G401 (cell line): ENCODE data around the gene EEPD1. TPM values are rescaled to one million over a fixed set of nuclear protein-coding genes. Genes with fewer than 3 reads are reported as not detected.
A peak's percentile ranks its signal among the peaks of the same experiment; 100 is the strongest.

Experiments
- DNase-seq: peaks from one replicate; pipeline ENCODE4 v3.0.0-alpha.2; 2015; ENCODE audit warnings: low spot score
- in situ Hi-C: cut with HindIII; loops from 2 replicates; pipeline ENCODE4 v1.10.0; 2016; ENCODE audit warnings: low sequenced_read_pairs, mixed read lengths
- total RNA-seq: library from RNA; depleted of rRNA; stranded (reverse); fragments of >200 nt; shearing (Covaris generic); gene quantifications from 2 replicates; pipeline ENCODE4 v1.2.3, GENCODE V29; 2014

Gene EEPD1
- total RNA-seq, 1 experiment from 2014 or later = 15.5 TPM

- DNase-seq = peak; percentile 54
Measured at GRCh38 chr7:36303202-36304098, 150.4 kb downstream of the EEPD1 start.

DNA sequence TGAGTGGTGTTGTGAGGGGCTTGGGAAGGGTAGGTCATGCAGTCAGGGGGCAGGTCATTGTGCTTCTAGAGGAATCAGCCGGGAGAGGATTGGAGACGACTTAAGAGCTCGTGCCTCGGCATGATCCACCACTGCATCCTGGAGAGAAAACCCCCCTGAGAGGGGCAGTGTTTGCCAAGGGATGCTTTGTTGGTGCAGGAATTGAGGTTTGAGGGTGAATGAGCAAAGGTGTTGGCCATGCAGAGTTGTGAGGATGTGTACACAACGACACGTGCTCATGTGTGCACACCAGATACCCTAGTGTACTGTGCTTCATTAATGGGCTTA lies 151.0 kb downstream of the EEPD1 start:
- in situ Hi-C loops = loop anchor here (25.0 kb wide), 1 partner anchor 317 kb away; no protein-coding TSS in a partner anchor
- no peak for DNase-seq

More at GRCh38 chr7:36303202-36304098, 150.4 kb downstream of the EEPD1 start:
- in situ Hi-C loops = loop anchor here (25.0 kb wide), 1 partner anchor 316 kb away; no protein-coding TSS in a partner anchor

DNA sequence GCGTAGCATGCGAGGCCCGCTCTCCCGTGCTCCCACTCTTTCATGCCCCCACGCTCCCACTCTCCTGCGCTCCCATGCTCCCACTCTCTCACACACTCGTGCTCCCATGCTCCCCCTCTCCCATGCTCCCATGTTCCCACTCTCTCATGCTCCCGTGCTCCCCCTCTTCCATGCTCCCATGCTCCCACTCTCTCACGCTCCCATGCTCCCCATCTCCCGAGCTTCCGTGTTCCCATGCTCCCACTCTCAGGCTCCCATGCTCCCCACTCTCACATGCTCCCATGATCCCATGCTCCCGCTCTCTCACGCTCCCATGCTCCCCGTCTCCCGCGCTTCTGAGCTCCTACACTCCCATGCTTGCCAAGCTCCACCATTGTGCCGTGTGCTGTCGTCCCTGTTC lies 152.2 kb downstream of the EEPD1 start:
- in situ Hi-C loops = loop anchor here (25.0 kb wide), 1 partner anchor 318 kb away; no protein-coding TSS in a partner anchor
- no peak for DNase-seq

GRCh38 chr7:36305648-36306047 lies 152.6 kb downstream of the EEPD1 start:
- DNase-seq = no peak
- in situ Hi-C loops = loop anchor here (25.0 kb wide), 1 partner anchor 318 kb away; no protein-coding TSS in a partner anchor

GRCh38 chr7:36306222-36306621 lies 153.2 kb downstream of the EEPD1 start:
- no peak for DNase-seq
- in situ Hi-C loops = loop anchor here (25.0 kb wide), 1 partner anchor 319 kb away; no protein-coding TSS in a partner anchor

DNA sequence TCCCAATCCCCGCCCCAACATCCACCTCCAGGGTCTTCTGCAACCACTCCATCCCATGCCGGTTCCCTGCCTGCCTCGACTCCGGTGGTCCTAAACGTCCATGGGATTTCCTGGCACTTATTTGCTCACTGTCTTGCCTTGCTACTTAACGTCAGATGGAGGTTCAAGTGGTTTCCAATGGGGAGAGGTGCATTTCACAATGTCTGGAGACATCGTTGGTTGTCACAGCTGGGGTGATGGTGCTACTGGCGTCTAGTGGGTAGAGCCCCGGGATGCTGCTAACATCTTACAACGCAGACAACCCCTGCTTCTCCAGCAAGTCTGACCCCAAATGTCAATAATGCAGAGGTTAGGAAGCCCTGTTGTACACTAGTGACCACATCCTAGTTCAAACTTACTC lies 153.7 kb downstream of the EEPD1 start:
- in situ Hi-C loops = loop anchor here (25.0 kb wide), 1 partner anchor 319 kb away; no protein-coding TSS in a partner anchor
- no peak for DNase-seq

GRCh38 chr7:36308031-36308430 lies 155.0 kb downstream of the EEPD1 start:
- no peak for DNase-seq
- in situ Hi-C loops = loop anchor here (25.0 kb wide), 1 partner anchor 321 kb away; no protein-coding TSS in a partner anchor

- no peak for DNase-seq
- in situ Hi-C loops = loop anchor here (25.0 kb wide), 1 partner anchor 322 kb away; no protein-coding TSS in a partner anchor
Measured at GRCh38 chr7:36309301-36309700, 156.2 kb downstream of the EEPD1 start.

- in situ Hi-C loops = loop anchor here (25.0 kb wide), 1 partner anchor 322 kb away; no protein-coding TSS in a partner anchor
- DNase-seq = no peak
Measured at GRCh38 chr7:36309716-36310115, 156.7 kb downstream of the EEPD1 start.

DNA sequence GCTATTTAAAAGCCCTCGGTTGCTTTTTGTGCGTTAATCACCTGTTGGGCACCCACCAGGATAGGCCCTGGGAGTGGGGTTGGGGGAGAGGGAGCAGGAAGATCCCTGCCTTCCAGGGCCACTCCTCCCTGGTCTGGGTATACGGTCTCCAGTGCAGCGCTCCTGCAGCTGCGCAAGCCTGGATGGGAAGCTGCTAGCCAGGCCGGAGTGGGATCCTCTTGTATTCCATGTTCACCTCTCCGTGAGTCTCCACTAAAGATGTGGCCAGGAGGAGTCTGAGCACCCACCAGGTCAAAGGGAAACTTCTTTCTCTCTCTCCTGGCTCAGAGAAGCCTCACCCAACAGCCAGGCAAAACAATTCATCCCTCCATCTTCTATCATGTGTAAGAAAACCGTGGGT lies 157.8 kb downstream of the EEPD1 start:
- in situ Hi-C loops = loop anchor here (25.0 kb wide), 1 partner anchor 324 kb away; no protein-coding TSS in a partner anchor
- no peak for DNase-seq

DNA sequence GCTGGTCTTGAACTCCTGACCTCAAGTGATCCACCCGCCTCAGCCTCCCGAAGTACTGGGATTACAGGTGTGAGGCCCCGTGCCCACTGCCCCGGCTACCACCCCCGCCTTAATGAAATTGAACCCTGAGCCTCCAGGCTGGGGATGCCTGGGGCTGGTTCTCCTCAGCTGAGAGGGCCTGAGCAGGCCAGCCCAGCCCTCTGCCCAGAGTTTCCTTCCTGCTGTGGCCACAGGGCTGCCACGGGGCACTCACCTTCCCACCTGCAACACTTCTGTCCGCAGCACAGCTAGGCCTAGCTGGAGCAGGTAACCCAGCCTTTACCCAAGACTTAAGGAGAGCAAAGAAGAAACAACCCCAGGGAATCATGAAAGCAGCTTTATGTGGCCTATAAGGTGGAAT lies 158.5 kb downstream of the EEPD1 start:
- in situ Hi-C loops = loop anchor here (25.0 kb wide), 1 partner anchor 324 kb away; no protein-coding TSS in a partner anchor
- no peak for DNase-seq

DNA sequence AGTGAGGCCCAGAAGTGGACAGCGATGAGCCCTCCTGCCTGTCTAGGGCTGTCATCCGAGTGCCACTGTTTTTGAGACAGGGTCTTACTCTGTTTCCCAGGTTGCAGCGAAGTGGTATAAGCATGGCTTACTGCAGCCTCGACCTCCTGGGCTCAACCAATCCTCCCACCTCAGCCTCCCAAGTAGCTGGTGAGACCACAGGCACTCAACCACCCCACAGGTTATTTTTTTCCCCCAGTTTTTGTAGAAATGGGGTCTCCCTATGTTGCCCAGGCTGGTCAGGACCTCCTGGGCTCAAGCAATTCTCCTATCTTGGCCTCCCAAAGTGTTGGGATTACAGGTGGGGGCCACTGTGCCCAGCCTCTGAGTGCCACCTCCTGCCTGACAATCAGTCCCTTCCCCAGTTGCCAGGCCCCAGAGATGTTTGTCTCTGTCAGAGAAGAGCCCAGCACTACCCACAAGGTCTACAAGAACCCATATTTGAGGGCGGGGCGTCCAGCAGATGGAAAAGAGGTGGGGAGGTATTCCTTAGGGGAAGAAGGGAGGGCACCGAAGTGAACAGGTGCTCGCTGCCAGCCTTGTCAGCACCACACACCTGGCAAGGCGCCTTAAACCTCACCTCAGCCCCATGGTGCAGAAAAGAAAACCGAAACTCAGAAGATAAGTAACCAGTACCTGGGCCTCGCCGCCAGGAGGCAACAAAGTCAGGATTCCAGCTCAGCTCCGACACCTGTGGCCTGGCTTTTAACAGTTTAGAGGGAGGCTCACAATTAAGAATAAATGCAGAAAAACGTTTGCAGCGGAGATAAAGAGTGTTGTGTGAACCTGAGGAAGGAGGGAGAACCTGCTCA lies 159.2 kb downstream of the EEPD1 start:
- in situ Hi-C loops = loop anchor here (25.0 kb wide), 1 partner anchor 325 kb away; no protein-coding TSS in a partner anchor

GRCh38 chr7:36312915-36313334 lies 159.9 kb downstream of the EEPD1 start:
- in situ Hi-C loops = loop anchor here (25.0 kb wide), 1 partner anchor 326 kb away; no protein-coding TSS in a partner anchor

More for the DNA sequence above, 159.2 kb downstream of the EEPD1 start:
- no peak for DNase-seq

GRCh38 chr7:36313607-36314006 lies 160.6 kb downstream of the EEPD1 start:
- in situ Hi-C loops = loop anchor here (25.0 kb wide), 1 partner anchor 326 kb away; no protein-coding TSS in a partner anchor
- no peak for DNase-seq

More at GRCh38 chr7:36312915-36313334, 159.9 kb downstream of the EEPD1 start:
- DNase-seq = no peak

DNA sequence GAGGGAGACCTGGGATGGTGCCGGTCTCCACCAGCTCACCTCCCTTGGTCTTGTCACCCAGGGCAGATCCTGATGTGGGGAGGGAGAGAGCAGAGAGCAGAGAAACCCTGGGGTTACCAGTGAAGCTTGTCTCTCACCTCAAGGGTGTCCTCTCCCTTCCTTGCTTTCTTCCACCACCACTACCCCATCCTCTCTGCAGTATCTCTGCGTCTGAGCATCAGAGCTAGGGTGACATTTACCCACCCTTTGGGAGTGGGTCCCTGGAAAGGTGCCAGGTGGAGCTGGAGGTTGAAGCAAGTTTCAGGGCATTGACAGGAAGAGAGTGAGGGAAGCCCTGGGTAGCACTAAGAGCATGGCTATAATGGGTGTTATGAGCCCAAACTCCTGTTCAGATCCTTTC lies 161.4 kb downstream of the EEPD1 start:
- in situ Hi-C loops = loop anchor here (25.0 kb wide), 1 partner anchor 327 kb away; no protein-coding TSS in a partner anchor
- no peak for DNase-seq

DNA sequence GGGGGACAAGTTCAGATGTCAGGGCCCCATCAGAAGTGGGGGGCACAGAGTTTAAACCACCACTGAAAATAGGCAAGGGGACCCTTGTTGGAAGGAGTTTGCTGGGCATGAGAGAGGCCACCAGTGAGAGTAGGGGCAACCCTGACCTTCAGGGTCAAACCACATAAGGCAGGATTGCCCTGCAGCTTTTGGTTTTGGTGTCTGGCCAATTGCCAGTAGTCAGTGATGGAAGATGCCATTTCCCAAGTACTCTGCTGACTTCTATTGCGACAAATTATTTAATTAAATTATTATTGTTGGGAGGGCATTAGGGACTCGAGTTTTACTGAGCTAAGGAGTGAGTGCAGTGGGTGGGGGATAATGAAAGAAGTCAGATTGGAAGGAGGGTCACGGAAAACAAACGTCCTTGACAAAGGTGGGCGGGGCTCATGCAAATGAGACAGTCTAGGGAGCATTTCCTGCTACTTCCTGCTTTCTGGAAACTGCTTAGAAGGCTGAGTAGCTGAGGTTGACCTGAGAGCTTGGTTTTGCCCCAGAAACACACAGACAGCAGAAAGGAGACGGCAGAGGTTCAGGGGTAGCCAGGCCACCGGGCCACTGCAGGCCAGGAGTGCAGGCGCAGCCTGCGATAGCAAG lies 162.4 kb downstream of the EEPD1 start:
- DNase-seq = no peak
- in situ Hi-C loops = loop anchor here (25.0 kb wide), 1 partner anchor 328 kb away; no protein-coding TSS in a partner anchor

DNA sequence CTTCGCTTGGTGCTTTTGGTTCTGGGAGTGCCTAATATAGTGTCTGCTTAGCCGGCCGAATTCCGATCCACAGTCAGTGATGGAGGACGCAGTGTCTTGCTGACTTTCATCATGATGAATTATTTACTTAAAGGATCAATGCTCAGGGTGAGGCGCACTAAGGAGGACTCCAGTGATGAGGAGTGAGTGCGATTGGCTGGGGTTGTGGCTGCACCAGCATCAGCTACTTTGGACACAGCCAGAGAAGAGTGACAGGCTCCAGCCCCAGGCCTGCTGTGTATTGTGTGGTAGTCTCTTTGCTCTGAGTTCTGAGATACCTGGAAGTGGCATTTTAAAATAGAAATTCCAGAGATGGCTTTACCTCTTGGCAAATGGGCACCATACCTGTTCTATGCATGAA lies 163.3 kb downstream of the EEPD1 start:
- no peak for DNase-seq
- in situ Hi-C loops = loop anchor here (25.0 kb wide), 1 partner anchor 329 kb away; no protein-coding TSS in a partner anchor

DNA sequence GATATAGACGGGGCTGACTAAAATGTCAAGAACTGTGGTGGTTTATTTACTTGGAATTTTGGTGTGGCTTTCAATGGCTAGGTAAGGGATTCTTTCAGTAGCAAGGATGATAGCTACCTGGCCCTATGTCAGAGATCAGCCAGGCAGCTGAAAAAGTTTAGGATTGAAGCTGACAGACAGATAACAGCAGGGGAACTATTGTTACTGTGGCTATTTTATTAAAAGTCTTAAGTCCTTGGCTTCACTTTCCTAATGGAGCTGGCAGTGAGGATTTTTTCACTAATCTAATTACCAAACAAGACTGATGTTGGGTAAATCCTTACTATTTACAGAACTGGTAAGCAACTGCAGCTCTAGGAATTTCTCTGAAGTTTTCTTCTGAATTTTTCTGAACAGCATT lies 164.2 kb downstream of the EEPD1 start:
- no peak for DNase-seq
- in situ Hi-C loops = loop anchor here (25.0 kb wide), 1 partner anchor 330 kb away; no protein-coding TSS in a partner anchor
